Bronchial smooth muscle cell (primary cell): Measurements from ENCODE around the gene FAM120A. TPM values are rescaled to one million over a fixed set of nuclear protein-coding genes. Genes with fewer than 3 reads are reported as not detected.

Source experiments
- total RNA-seq: library from RNA; depleted of rRNA; stranded (reverse); fragments of >200 nt; gene quantifications from 2 replicates; pipeline ENCODE4 v1.2.1, GENCODE V29; 2014

Gene FAM120A, protein sequence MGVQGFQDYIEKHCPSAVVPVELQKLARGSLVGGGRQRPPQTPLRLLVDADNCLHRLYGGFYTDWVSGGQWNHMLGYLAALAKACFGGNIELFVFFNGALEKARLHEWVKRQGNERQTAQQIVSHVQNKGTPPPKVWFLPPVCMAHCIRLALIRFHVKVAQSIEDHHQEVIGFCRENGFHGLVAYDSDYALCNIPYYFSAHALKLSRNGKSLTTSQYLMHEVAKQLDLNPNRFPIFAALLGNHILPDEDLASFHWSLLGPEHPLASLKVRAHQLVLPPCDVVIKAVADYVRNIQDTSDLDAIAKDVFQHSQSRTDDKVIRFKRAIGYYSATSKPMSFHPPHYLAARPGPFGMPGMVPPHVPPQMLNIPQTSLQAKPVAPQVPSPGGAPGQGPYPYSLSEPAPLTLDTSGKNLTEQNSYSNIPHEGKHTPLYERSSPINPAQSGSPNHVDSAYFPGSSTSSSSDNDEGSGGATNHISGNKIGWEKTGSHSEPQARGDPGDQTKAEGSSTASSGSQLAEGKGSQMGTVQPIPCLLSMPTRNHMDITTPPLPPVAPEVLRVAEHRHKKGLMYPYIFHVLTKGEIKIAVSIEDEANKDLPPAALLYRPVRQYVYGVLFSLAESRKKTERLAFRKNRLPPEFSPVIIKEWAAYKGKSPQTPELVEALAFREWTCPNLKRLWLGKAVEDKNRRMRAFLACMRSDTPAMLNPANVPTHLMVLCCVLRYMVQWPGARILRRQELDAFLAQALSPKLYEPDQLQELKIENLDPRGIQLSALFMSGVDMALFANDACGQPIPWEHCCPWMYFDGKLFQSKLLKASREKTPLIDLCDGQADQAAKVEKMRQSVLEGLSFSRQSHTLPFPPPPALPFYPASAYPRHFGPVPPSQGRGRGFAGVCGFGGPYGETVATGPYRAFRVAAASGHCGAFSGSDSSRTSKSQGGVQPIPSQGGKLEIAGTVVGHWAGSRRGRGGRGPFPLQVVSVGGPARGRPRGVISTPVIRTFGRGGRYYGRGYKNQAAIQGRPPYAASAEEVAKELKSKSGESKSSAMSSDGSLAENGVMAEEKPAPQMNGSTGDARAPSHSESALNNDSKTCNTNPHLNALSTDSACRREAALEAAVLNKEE
- total RNA-seq: 70.7 and 72.5 TPM in 2 replicates

DNA sequence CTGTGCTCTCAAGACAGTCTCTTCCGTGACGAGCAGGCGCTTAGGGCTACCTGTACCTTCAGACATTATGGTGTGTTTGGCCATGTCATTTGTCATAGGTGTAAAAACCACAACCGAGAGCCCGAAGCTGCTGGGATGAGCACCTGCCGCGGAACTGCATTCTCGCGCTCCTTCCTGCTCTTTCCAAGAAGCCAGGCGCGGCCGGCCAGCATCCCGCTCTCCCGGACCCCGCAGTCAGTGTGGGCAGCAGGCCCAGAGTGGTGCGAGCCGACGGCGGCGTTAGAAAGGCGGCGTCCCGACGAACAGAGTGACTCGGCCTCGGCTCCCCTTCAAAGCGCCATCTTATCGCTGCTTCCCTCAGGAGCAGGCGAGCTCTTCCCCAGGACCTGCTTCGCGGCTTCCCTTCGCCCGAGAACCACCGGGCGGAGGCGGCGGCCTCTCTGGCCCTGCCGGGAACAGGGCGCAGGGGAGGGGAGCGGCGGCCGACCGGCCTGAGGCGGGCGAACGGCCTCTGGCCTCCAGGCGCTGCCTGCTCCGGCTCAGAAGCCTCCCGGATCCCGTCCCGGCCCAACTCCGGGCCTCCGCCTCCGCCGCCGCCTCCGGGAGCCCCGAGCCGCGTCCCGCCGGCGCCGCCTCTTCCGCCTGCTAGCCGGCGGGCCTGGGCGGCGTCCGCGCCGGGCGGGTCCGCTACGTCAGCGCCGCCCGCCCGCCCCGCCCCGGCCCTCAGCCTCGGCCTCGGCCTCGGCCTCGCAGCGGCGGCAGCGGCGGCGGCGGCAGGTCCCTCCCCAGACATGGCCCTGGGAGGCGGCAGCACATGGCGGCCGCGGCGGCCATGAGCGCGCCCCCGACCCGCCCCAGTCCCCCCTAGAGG lies at the start of gene FAM120A:
TSS of gene FAM120A (plus strand) at position 741 of the 871 bp plus-strand sequence. CDS start 231 bp downstream, outside the sequence.

DNA sequence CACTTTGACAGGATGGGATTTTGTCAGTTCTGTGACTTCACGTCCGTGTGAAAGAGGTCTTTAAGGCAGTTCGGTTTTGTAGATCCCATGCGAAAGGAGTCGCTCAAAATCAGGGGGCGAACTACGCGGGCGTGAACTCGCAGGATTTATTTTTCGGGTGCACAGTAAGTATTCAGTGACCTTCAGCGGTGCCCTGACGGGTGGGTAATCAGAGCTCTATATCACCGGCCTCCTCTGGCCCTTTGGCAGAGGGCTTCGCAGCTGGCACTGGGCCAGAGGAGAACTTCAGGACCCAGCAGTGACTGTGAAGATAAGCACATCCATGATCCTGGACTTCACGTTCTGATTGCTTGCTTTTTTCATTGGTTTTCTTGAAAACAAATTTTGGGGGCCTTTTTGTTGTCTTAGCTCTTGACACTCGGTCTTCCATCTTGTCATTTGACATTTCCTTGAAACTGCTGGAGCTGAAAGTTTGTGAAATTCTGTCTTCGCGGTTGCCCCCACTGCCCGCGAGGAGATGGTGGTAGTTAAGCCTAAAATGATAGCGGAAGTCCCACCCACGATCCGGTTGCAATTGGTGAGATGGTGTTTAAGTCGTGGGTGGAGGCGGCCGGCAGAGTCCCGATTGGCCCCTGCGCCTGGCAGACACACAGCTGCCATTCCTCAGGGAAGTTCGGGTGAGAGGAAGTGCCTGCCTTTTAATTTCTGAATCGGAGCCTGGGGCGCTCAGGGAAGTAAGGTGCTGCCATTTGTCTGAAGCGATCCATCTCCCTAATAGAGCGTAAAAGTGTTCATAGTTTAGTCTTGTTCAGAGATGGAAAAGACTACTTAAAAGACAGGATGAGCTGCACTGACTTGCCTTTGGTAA lies 1.8 kb downstream of the FAM120A start, which contains the start of gene FAM120AOS:
TSS of gene FAM120AOS (minus strand) at position 535 of the 868 bp plus-strand sequence. CDS start 872 bp downstream, outside the sequence.

DNA sequence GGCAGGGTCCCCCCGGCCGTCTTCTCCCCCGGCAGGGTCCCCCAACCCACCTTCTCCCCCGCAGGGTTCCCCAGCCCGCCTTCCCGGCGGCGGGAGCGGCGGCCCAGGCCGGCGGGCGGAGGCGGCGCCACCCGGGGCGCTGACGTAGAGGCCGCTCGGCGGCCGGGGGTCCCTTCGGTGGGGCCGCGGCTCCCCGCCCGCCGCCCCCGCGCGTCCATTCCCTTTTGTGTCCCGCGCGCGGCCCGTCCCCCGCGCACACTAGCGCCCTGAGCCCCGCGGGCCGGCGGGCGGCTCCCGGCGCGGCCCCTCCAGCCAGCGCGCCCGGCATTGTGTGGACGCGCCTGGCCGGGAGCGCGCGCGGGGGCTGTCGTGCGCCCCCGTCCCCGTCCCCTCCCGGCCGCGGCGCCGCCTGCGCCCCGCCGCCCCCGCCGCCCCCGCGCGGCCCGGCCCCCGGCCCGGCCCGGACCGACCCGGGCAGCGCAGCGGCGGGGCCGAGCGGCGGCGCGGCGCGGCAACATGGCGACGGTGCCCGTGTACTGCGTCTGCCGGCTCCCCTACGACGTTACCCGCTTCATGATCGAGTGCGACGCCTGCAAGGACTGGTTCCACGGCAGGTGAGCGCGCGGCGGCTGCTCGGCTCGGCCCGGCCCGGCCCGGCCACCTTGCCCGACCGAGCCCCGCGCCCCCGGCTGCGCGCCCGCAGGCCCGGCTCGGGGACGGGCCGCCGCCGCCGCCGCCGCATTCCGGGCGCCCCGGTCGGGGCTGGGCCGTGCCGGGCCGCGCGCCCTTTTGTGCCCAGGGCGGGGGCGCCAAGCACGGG lies 125.0 kb downstream of the FAM120A start, which contains the start of gene PHF2:
TSS of gene PHF2 (plus strand) at position 327 of the 820 bp plus-strand sequence. CDS start at position 517, 190 bp downstream.

Other genes starting within 250 kb of the FAM120A start
- 16.7 and 18.6 TPM in 2 replicates for gene FAM120AOS, start 1.9 kb downstream of the FAM120A start, total RNA-seq
- gene PHF2, start 124.9 kb downstream of the FAM120A start, total RNA-seq: 10.6 and 10.8 TPM in 2 replicates